Inferior parietal cortex (tissue), 1 donor: ENCODE data around the gene GNAS.
A peak's percentile ranks its signal among the peaks of the same experiment; 100 is the strongest.

Experiments used
- DNase-seq: peaks from one replicate; pipeline ENCODE4 v3.0.0-alpha.2; 2016; ENCODE audit errors: extremely low spot score

GNAS gene

GRCh38 chr20:58897488-58897887 lies 45.0 kb downstream of the GNAS start:
- DNase-seq, result no peak

DNA sequence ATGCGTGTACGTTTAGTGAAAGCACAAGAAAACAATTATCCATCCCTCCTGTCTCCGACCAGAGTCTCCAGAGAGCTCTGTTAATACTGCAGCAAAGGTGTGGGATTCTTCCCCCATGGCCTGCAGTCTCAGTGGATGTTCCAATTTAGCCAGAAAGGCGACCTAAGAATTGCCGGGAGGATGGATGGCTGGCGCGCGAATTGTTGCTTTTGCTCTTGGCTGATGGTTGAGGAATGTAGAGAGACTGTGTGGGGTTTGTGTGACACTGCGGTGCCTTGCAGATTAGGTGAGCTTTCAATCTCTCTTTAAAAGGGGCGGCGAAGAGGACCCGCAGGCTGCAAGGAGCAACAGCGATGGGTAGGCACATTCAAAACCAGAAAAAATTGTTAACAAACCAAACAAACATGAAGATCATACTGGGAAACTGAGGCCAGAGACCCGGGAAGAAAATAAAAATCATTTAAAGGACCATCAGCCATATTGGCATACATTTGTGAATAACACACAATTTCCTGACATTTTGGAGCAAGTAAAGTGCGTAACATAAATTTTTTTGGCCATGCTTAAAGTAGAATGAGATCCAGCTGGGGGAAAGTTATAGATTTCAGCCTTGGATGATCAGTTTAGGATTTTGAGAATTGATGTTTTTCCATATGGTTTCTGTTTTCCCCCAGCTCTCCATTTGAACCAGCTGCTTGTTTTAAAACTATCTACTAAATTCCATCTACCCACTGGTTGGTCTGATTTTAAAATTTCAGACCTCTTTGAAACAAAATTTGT lies 46.3 kb downstream of the GNAS start:
- no peak for DNase-seq

DNA sequence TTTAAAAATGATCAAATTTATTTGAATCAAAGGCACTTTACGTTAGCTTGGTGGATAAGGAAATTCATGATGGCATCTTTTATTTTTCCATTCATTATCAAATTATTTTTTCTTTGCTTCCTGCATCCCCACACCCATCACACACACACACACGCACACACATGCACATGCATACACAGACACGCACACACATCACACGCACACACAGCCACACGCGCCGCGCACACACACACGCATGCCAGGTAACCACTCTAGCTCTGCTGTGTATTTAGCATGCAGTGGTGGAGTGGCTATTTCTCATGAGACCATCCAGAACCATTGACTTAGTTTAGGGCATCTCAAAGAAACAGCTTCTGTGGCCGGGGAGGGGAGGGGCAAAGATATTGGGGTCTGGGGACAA lies 47.0 kb downstream of the GNAS start:
- DNase-seq, result no peak

GRCh38 chr20:58900397-58900796 lies 47.9 kb downstream of the GNAS start:
- DNase-seq, result no peak

- DNase-seq, result no peak
These were observed 49.2 kb downstream of the GNAS start for GRCh38 chr20:58901488-58902402.

GRCh38 chr20:58903614-58904013 lies 51.1 kb downstream of the GNAS start:
- DNase-seq, result no peak

DNA sequence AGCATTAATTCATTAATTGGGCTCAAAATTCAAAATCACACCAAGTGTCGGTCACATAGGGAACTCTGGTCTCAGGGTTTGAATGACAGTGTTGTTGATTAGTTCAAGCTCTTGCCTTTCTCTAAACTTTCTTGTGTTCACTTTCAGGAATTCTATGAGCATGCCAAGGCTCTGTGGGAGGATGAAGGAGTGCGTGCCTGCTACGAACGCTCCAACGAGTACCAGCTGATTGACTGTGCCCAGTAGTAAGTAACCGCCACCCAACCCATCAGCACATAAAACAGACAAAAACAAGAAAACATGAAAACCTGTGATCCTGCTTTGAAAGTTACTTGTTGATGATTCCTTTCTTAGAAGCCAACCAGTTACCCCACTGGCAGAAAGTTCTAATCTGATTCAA lies 52.7 kb downstream of the GNAS start:
- no peak for DNase-seq

- DNase-seq, result no peak
These were observed 53.6 kb downstream of the GNAS start for GRCh38 chr20:58906111-58906510.

- DNase-seq, result no peak
These were observed 54.4 kb downstream of the GNAS start for GRCh38 chr20:58906894-58907293.

- peak; percentile 86 for DNase-seq
These were observed 55.0 kb downstream of the GNAS start for GRCh38 chr20:58907320-58908137.

DNA sequence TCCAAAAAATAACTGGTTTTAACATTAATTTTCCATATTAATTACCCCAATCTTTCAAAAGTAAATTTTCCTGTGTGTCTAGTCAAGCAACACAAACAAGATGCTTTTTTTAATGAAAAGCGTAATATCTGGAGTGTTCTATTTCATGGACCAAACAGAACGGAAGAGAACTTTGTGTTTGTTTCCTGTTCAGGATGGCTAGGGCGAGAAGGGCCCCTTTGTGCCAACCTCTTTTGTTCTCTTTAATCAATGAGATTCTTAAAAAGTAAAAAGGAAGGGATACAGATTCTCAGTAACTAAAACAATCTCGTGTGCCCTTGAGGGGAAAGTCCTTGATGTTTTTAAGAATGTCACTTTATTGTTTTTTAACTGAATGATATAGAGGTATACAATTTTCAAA lies 55.7 kb downstream of the GNAS start:
- no peak for DNase-seq

- no peak for DNase-seq
These were observed 56.4 kb downstream of the GNAS start for GRCh38 chr20:58908941-58909340.

GRCh38 chr20:58909585-58909984 lies 57.1 kb downstream of the GNAS start:
- DNase-seq, result no peak

DNA sequence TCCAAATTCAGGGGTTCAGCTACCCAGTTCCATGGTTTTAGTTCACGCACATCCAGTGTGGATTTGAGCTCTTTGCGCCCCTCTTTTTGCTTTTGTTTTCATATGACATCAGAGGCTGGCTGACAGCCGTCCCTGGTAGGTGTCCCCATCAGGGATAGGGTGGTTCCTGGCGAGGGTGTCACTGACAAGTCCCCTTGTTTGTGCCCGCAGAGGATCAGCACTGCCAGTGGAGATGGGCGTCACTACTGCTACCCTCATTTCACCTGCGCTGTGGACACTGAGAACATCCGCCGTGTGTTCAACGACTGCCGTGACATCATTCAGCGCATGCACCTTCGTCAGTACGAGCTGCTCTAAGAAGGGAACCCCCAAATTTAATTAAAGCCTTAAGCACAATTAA lies 58.0 kb downstream of the GNAS start:
- no peak for DNase-seq

DNA sequence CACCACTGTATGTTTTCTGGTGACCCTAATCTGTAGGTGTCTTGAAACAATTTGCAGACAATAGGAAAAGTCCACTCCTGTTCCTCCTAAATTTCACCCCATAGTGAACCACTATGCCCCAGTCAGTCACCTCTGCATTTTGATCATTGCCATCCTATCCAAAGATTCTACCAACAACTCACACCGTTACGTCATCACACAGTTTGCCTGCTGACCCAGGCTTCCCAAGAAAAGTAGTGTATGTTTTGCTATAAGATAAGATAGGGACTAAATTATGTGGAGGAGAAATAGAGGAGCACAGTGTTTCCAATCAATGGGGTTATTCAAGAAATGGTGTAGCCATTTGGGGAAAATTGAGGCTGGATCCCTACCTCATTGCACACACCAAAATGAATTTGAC lies 58.8 kb downstream of the GNAS start:
- no peak for DNase-seq

- no peak for DNase-seq
These were observed 59.5 kb downstream of the GNAS start for GRCh38 chr20:58911970-58912369.

DNA sequence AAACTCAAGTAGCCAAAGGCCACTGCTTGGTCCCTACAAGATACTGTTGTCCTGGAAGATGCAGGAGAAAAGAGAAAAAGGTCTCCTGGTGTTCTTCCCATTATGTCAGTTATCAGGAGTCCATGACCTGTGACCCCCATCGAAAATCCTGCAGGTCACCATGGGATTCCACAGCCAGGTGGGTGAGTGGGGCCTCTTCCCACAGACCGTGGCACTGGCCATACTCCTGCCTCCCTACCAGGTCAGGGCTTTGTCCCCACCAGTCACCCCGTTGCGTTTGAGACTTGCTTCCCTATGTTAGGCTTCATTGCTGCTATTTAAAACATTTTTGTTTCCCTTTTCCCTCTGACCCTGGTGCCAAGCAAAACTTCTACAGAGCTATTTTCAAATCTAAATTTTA lies 60.6 kb downstream of the GNAS start:
- DNase-seq, result no peak

DNA sequence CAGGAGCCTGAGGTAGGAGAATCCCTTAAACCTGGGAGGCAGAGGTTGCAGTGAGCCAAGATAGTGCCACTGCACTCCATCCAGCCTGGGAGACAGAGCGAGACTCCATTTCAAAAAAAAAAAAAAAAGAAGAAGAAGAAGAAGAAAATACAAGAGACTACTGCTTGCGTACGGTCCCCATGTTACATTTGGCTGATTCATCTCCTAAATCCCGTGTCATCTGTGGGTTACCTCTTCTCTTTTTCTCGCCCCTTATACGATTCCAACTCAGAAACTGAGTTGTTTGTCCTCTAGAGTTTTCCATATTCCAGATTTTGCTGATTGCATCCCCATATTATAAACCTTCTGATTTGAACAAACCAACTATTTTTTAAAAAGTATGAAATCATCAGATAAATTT lies 66.1 kb downstream of the GNAS start:
- DNase-seq, result no peak

- DNase-seq, result no peak
These were observed 69.0 kb downstream of the GNAS start for GRCh38 chr20:58921564-58921963.

DNA sequence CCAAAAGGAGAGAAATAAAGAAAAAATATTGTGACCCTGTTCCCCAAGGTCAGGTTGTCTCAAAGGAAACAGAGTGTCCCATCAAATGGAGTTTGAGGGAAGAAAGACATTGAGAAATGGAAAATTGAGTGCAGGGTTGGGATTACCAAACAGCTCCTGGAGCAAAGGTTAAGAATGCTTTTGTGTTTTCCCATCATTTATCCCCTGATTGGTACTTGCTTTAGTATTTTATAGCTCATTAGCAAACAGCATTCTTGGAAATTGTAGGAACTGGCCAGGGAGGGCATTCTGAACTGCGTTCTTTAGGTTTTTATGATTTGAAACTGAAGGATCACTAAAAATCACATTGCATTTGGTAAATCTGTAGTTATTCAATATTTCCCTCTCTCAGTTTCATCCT lies 69.5 kb downstream of the GNAS start:
- no peak for DNase-seq

DNA sequence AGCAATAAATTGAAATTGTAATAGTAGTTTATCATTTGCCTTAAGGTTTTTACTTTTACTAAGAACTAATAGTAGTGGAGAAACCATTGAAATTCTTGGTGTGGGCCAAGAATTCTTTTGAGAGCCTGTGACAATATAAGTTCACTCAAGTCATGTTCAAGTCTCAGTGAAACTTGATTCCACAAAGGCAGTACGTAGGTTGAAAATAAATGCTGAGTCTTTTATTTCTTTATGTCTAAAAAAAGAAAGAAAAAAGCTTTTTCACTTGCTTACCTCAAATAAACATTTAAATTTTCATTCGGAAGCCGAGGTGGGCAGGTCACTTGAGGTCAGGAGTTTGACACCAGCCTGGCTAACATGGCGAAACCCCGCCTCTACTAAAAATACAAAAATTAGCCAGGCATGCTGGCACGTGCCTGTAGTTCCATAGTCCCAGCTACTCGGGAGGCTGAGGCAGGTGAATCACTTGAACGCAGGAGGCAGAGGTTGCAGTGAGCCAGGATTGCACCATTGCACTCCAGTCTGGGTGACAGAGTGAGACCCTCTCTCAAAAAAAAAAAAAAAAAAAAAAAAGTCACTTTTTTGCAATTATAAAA lies 70.7 kb downstream of the GNAS start:
- no peak for DNase-seq
